Measurements from ENCODE around the gene LYG1.

DNA sequence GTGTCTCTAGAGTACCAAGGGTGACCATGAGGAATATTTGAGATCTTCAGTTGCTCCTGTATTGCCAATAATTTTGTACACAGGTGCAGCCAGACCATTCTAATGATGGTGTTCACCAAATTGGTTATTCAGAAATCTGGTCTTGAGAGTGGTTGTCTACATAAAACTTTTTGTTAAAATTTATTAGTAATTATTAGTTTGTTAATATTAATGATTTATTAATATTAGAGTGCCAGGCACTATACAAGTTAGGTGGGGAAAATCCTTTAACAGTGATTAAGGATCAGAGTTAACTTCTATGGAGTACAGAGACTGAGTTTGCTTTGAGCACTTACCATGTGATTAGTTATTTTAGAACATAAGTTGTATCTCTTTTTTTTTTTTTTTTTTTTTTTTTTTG lies 45.2 kb upstream of the LYG1 start:
- TF ChIP-seq, protein P1, sequence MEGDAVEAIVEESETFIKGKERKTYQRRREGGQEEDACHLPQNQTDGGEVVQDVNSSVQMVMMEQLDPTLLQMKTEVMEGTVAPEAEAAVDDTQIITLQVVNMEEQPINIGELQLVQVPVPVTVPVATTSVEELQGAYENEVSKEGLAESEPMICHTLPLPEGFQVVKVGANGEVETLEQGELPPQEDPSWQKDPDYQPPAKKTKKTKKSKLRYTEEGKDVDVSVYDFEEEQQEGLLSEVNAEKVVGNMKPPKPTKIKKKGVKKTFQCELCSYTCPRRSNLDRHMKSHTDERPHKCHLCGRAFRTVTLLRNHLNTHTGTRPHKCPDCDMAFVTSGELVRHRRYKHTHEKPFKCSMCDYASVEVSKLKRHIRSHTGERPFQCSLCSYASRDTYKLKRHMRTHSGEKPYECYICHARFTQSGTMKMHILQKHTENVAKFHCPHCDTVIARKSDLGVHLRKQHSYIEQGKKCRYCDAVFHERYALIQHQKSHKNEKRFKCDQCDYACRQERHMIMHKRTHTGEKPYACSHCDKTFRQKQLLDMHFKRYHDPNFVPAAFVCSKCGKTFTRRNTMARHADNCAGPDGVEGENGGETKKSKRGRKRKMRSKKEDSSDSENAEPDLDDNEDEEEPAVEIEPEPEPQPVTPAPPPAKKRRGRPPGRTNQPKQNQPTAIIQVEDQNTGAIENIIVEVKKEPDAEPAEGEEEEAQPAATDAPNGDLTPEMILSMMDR (IDR thresholded peaks at IDR 0.05): no peak
- TF ChIP-seq POLR2A (IDR thresholded peaks at IDR 0.05) (no peak), POLR2AphosphoS5 (IDR thresholded peaks at IDR 0.05) (no peak)
